ENCODE data around the gene PARD6G.
"Not testable (repeated sequence)": the region's sequence is repeated elsewhere in the genome, so short reads cannot be mapped to it uniquely, and the experiment has no call there.

Gene PARD6G

GRCh38 chr18:80227472-80227871 is 19.8 kb downstream of the PARD6G start:
- Histone ChIP-seq H3K9me2 (ENCODE audit: low read depth, low read length) (no peaks in the 10 kb centered on the region), H3K36me3 (ENCODE audit: insufficient read depth, low read length) (no peaks in the 10 kb centered on the region), H3K4me2 (ENCODE audit: low read length) (no peak overlapping the region), H3K27me3 (ENCODE audit: insufficient read depth, low read length) (no peaks in the 10 kb centered on the region), H3K4me3 (ENCODE audit: low read depth, low read length, poor library complexity, severe bottlenecking) (no peak overlapping the region), H3K4me1 (ENCODE audit: insufficient read depth, low read length, severe bottlenecking) (no peaks in the 10 kb centered on the region), H4K20me1 (ENCODE audit: insufficient read depth, low read length) (no peaks in the 10 kb centered on the region), H3F3A (ENCODE audit: insufficient read depth, low read length) (no peaks in the 10 kb centered on the region), H2AFZ (ENCODE audit: low read length) (no peak overlapping the region), H3K79me2 (ENCODE audit: insufficient read depth, low read length) (no peaks in the 10 kb centered on the region), H3K9me3 (ENCODE audit: low read length) (no peaks in the 10 kb centered on the region), H3K27ac (ENCODE audit: low read depth, low read length, poor library complexity, severe bottlenecking) (no peak overlapping the region), H3K9ac (ENCODE audit: low read length) (no peak overlapping the region)
- no peak for TF ChIP-seq CTCF (IDR thresholded peaks at IDR 0.05; ENCODE audit: low read length)
- no peak for TF ChIP-seq EZH2 (IDR thresholded peaks at IDR 0.05; ENCODE audit: borderline replicate concordance, low read length)

- Histone ChIP-seq H3K4me2 (ENCODE audit: low read length) (no peak overlapping the region), H3F3A (ENCODE audit: insufficient read depth, low read length) (no peaks in the 10 kb centered on the region), H3K79me2 (ENCODE audit: insufficient read depth, low read length) (no peaks in the 10 kb centered on the region), H4K20me1 (ENCODE audit: insufficient read depth, low read length) (no peaks in the 10 kb centered on the region), H3K4me3 (ENCODE audit: low read depth, low read length, poor library complexity, severe bottlenecking) (no peak overlapping the region), H3K9ac (ENCODE audit: low read length) (no peak overlapping the region), H3K9me3 (ENCODE audit: low read length) (peaks cover 2% of the 10 kb centered on the region; the same call in 1 of the 2 replicates), H2AFZ (ENCODE audit: low read length) (no peak overlapping the region), H3K27me3 (ENCODE audit: insufficient read depth, low read length) (no peaks in the 10 kb centered on the region), H3K4me1 (ENCODE audit: insufficient read depth, low read length, severe bottlenecking) (no peaks in the 10 kb centered on the region), H3K9me2 (ENCODE audit: low read depth, low read length) (no peaks in the 10 kb centered on the region), H3K36me3 (ENCODE audit: insufficient read depth, low read length) (no peaks in the 10 kb centered on the region), H3K27ac (ENCODE audit: low read depth, low read length, poor library complexity, severe bottlenecking) (no peak overlapping the region)
- TF ChIP-seq EZH2 (IDR thresholded peaks at IDR 0.05; ENCODE audit: borderline replicate concordance, low read length) (no peak), CTCF (IDR thresholded peaks at IDR 0.05; ENCODE audit: low read length) (no peak)
Observed at GRCh38 chr18:80225685-80226084, 21.6 kb downstream of the PARD6G start.

DNA sequence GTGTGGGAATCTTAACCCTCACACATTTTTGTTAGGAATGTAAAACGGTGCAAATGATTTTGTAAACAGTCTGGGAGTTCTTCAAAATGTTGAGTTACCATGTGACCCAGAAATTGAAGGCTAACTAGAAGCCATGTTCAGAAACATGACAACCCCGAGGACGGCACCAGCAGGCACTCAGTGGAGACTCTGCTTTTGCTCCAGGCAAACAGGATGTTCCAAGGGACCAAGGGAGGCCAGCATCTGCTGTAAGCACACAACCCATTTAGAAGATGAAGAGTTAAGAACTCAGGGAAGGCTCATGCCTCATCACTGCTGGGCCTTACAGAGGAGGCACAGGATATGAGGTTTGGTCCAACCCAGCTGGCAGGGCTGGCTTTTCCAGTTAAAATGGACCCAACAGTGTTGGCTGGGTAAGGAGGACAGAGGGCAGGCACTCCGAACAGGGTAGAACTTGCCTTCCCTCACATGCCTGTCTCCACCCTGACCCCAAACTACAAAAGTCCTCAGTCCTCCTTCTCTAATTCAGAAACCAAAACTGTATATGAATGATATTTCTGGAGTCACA is 23.6 kb downstream of the PARD6G start:
- TF ChIP-seq EZH2 (IDR thresholded peaks at IDR 0.05; ENCODE audit: borderline replicate concordance, low read length) = no peak
- TF ChIP-seq CTCF (IDR thresholded peaks at IDR 0.05; ENCODE audit: low read length) = no peak
- Histone ChIP-seq H2AFZ (ENCODE audit: low read length) (no peak overlapping the region), H3F3A (ENCODE audit: insufficient read depth, low read length) (no peaks in the 10 kb centered on the region)

DNA sequence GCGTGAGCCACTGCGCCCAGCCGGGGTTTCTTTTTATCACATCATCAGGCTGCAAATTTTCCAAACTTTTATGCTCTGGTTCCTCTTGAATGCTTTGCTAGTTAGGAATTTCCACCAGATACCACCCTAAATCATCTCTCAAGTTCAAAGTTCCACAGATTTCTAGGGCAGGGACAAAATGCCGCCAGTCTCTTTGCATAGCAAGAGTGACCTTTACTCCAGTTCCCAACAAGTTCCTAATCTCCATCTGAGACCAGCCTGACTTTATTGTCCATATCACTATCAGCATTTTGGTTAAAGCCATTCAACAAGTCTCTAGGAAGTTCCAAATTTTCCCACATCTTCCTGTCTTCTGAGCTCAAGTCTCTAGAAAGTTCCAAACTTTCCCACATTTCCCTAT is 27.8 kb downstream of the PARD6G start:
- not testable (repeated sequence) for H3K27me3 ChIP-seq (ENCODE audit: insufficient read depth, low read length); H3K4me2 ChIP-seq (ENCODE audit: low read length); H3K4me1 ChIP-seq (ENCODE audit: insufficient read depth, low read length, severe bottlenecking); H3K27ac ChIP-seq (ENCODE audit: low read depth, low read length, poor library complexity, severe bottlenecking); H3K4me3 ChIP-seq (ENCODE audit: low read depth, low read length, poor library complexity, severe bottlenecking); H3F3A ChIP-seq (ENCODE audit: insufficient read depth, low read length); H3K79me2 ChIP-seq (ENCODE audit: insufficient read depth, low read length); H2AFZ ChIP-seq (ENCODE audit: low read length); H3K9me3 ChIP-seq (ENCODE audit: low read length); H3K9me2 ChIP-seq (ENCODE audit: low read depth, low read length); H3K36me3 ChIP-seq (ENCODE audit: insufficient read depth, low read length); H4K20me1 ChIP-seq (ENCODE audit: insufficient read depth, low read length); H3K9ac ChIP-seq (ENCODE audit: low read length)

More for the DNA sequence above, 23.6 kb downstream of the PARD6G start:
- no peak overlapping the region for H3K27ac ChIP-seq (ENCODE audit: low read depth, low read length, poor library complexity, severe bottlenecking)
- no peaks in the 10 kb centered on the region for H3K4me1 ChIP-seq (ENCODE audit: insufficient read depth, low read length, severe bottlenecking)
- H3K9me3 ChIP-seq (ENCODE audit: low read length) = peaks cover 2% of the 10 kb centered on the region; the same call in 1 of the 2 replicates
- no peaks in the 10 kb centered on the region for H3K79me2 ChIP-seq (ENCODE audit: insufficient read depth, low read length)
- H3K27me3 ChIP-seq (ENCODE audit: insufficient read depth, low read length) = no peaks in the 10 kb centered on the region
- no peaks in the 10 kb centered on the region for H3K36me3 ChIP-seq (ENCODE audit: insufficient read depth, low read length)
- H3K9me2 ChIP-seq (ENCODE audit: low read depth, low read length) = no peaks in the 10 kb centered on the region
- no peaks in the 10 kb centered on the region for H4K20me1 ChIP-seq (ENCODE audit: insufficient read depth, low read length)
- H3K4me2 ChIP-seq (ENCODE audit: low read length) = no peak overlapping the region
- no peak overlapping the region for H3K9ac ChIP-seq (ENCODE audit: low read length)
- no peak overlapping the region for H3K4me3 ChIP-seq (ENCODE audit: low read depth, low read length, poor library complexity, severe bottlenecking)

Data from OCI-LY1 (cell line).